Endothelial cell of umbilical vein (primary cell): ENCODE results near the gene TRAF3IP1. TPM values are rescaled to one million over a fixed set of nuclear protein-coding genes. Genes with fewer than 3 reads are reported as not detected.

ENCODE experiments used
- BruUV-seq: library from RNA; stranded (reverse); fragments of 400-500 nt; replicated peaks from 2 replicates; lab custom pipeline; 2021; lab: Mats Ljungman, UMichigan
- CTCF ChIA-PET: fragments of 300-600, 350-600 bp; sonication (Branson Sonifier 250); formaldehyde crosslinking; loops from one replicate; lab custom pipeline; 2021; ENCODE audit warnings: antibody characterized with exemption, inconsistent platforms; lab: Charles Lee
- POLR2A ChIA-PET: fragments of 300-600, 350-600 bp; sonication (Branson Sonifier 250); formaldehyde crosslinking; loops from one replicate; lab custom pipeline; 2021; ENCODE audit warnings: antibody characterized with exemption, inconsistent platforms; lab: Charles Lee
- DNase-seq: peaks from one replicate; pipeline ENCODE4 v3.0.0-alpha.2; 2011; ENCODE audit warnings: low read depth, low spot score
- FAIRE-seq: peaks from 2 replicates; lab custom pipeline; 2011; peaks lifted over from hg19 to GRCh38; lab: Jason Lieb, UNC
- H2AFZ ChIP-seq: 2 replicates; pipeline ENCODE4 v1.6.0; 2012; ENCODE audit warnings: low read depth, low read length, control low read depth, inconsistent platforms
- H3K27ac ChIP-seq: 2 replicates; pipeline ENCODE4 v1.5.1; 2011; ENCODE audit warnings: low read depth, mild to moderate bottlenecking, control low read depth, low read length, moderate library complexity; ENCODE audit not compliant: insufficient read depth
- H3K27me3 ChIP-seq, 2 experiments: 2 replicates each; pipeline versions ENCODE4 v1.6.0 to v1.6.1; 2011; ENCODE audit warnings: low read length in 2 of 2, mixed read lengths in 1 of 2; ENCODE audit not compliant: control insufficient read depth in 2 of 2, insufficient read depth in 2 of 2
- H3K36me3 ChIP-seq, 2 experiments: 2 replicates in 1 of 2; 3 replicates in 1 of 2; pipeline ENCODE4 v1.5.1; 2011; ENCODE audit warnings: low read length in 2 of 2, mild to moderate bottlenecking in 1 of 2, moderate library complexity in 1 of 2; ENCODE audit not compliant: control insufficient read depth in 2 of 2, insufficient read depth in 2 of 2; ENCODE audit errors: extremely low read depth in 1 of 2
- H3K4me1 ChIP-seq: 3 replicates; pipeline ENCODE4 v1.5.1; 2011; ENCODE audit warnings: mild to moderate bottlenecking, low read length; ENCODE audit not compliant: control insufficient read depth, insufficient read depth; ENCODE audit errors: extremely low read depth
- H3K4me2 ChIP-seq: 2 replicates; pipeline ENCODE4 v1.6.1; 2011; ENCODE audit warnings: low read length, control low read depth, mixed read lengths; ENCODE audit not compliant: insufficient read depth
- H3K4me3 ChIP-seq, 3 experiments: fragments of 200-600 bp in 1 of 3; sonication (generic), shearing (Covaris generic) in 1 of 3; replicated peaks in 1 of 3; 2 replicates each; pipeline ENCODE4 v1.5.1; 2011 to 2016; ENCODE audit warnings: control low read depth in 3 of 3, low read length in 3 of 3, mild to moderate bottlenecking in 2 of 3, inconsistent platforms in 1 of 3, low read depth in 1 of 3, moderate library complexity in 1 of 3; ENCODE audit not compliant: insufficient read depth in 1 of 3
- H3K79me2 ChIP-seq: 2 replicates; pipeline ENCODE4 v1.6.0; 2012; ENCODE audit warnings: low read length, inconsistent platforms; ENCODE audit not compliant: control insufficient read depth, insufficient read depth
- H3K9ac ChIP-seq: replicated peaks from 2 replicates; pipeline ENCODE3; 2011; ENCODE audit warnings: low read length, control low read depth; ENCODE audit not compliant: insufficient read depth; ENCODE audit errors: extremely low read depth
- H3K9me1 ChIP-seq: replicated peaks from 3 replicates; pipeline ENCODE4 v1.6.0; 2011; ENCODE audit warnings: mild to moderate bottlenecking, low read length; ENCODE audit not compliant: control insufficient read depth, insufficient read depth; ENCODE audit errors: extremely low read depth
- H3K9me3 ChIP-seq: replicated peaks from 2 replicates; pipeline ENCODE4 v1.5.1; 2012; ENCODE audit warnings: low read length, inconsistent platforms; ENCODE audit not compliant: control insufficient read depth, insufficient read depth
- H4K20me1 ChIP-seq: replicated peaks from 2 replicates; pipeline ENCODE3; 2011; ENCODE audit warnings: mild to moderate bottlenecking, low read length; ENCODE audit not compliant: control insufficient read depth, insufficient read depth; ENCODE audit errors: extremely low read depth
- CTCF ChIP-seq, 2 donors: IDR thresholded peaks; 1 replicate in 1 of 2; 2 replicates in 1 of 2; pipeline ENCODE4 v1.5.1; 2011; ENCODE audit warnings: low read length in 2 of 2, mild to moderate bottlenecking in 2 of 2, moderate library complexity in 2 of 2, control low read depth in 1 of 2, inconsistent platforms in 1 of 2, low read depth in 1 of 2; ENCODE audit not compliant: insufficient read depth in 1 of 2; ENCODE audit errors: extremely low read depth in 1 of 2
- JUN ChIP-seq: IDR thresholded peaks from 2 replicates; pipeline ENCODE4 v1.6.1; 2011; ENCODE audit warnings: borderline replicate concordance, low read depth; ENCODE audit not compliant: insufficient read length, insufficient read depth
- MAX ChIP-seq: IDR thresholded peaks from 2 replicates; pipeline ENCODE4 v1.6.1; 2011; ENCODE audit not compliant: insufficient read depth, insufficient read length
- MYC ChIP-seq: IDR thresholded peaks from one replicate; pipeline ENCODE4 v1.6.1; 2011; ENCODE audit warnings: mild to moderate bottlenecking, low read depth, low read length
- POLR2AphosphoS5 ChIP-seq: IDR thresholded peaks from 2 replicates; pipeline ENCODE4 v1.6.1; 2012; ENCODE audit warnings: low read depth, mild to moderate bottlenecking, control low read depth, low read length, moderate library complexity; ENCODE audit not compliant: insufficient read depth
- dilution Hi-C: fragments of 300-500 bp; cut with MboI; formaldehyde crosslinking; loops from one replicate; pipeline ENCODE4 v1.15.0; 2019; ENCODE audit warnings: low sequenced_read_pairs; ENCODE audit not compliant: extremely low pct_ligation_motif_present
- intact Hi-C: fragments of 100-400 bp; cut with micrococcal nuclease; formaldehyde crosslinking; loops from one replicate; pipeline ENCODE4 v1.10.0; 2022
- polyA plus RNA-seq, 4 experiments: library from polyadenylated mRNA; depleted of rRNA in 3 of 4; stranded (reverse) in 3 of 4; unstranded in 1 of 4; fragments of >200 nt; gene quantifications; 2 replicates each; pipeline versions ENCODE4 v1.2.1 to v1.2.3, GENCODE V29; 2011 to 2012; ENCODE audit warnings: missing spikeins in 1 of 4
- total RNA-seq: library from RNA; stranded (reverse); gene quantifications from 2 replicates; pipeline ENCODE4 v1.2.3, GENCODE V29; 2021

TRAF3IP1 gene
- total and polyA plus RNA-seq, 2 donors (not counting 3 experiments of a cell fraction or from before 2014, with no cell fraction given) = 3.4 to 15.9 TPM

GRCh38 chr2:238412067-238412767 lies 91.9 kb downstream of the TRAF3IP1 start:
- ChIA-PET POLR2A (no interaction called here), CTCF (no interaction called here)
- Histone ChIP-seq H3K4me1 (no peaks in the 10 kb centered on the region), H3K4me3 (no peak overlapping the region), H3K79me2 (no peaks in the 10 kb centered on the region), H3K9ac (no peak overlapping the region), H3K27ac (no peak overlapping the region), H3K4me2 (no peak overlapping the region), H3K36me3 (no peaks in the 10 kb centered on the region), H3K9me1 (no peaks in the 10 kb centered on the region), H3K9me3 (no peaks in the 10 kb centered on the region), H2AFZ (no peak overlapping the region), H4K20me1 (no peaks in the 10 kb centered on the region), H3K27me3 (no peaks in the 10 kb centered on the region)
- intact Hi-C loops (no loop called here), dilution Hi-C loops (no loop called here)
- DNase-seq = no peak
- BruUV-seq = no TSS peak
- TF ChIP-seq MYC = no peak
- no peak for TF ChIP-seq MAX
- no peak for TF ChIP-seq JUN
- no peak for TF ChIP-seq CTCF (IDR thresholded peaks at IDR 0.05; ENCODE audit: extremely low read depth in 1 of 2, insufficient read depth in 1 of 2, low read depth in 1 of 2, low read length in 2 of 2)
- no peak for TF ChIP-seq POLR2AphosphoS5
- FAIRE-seq = no peak
